Posterior cingulate gyrus (tissue), 11 donors: ENCODE measurements around the gene TRPM8.
A peak's percentile ranks its signal among the peaks of the same experiment; 100 is the strongest.

Experiments used
- DNase-seq, 10 donors: peaks; one replicate each; pipeline versions ENCODE4 v3.0.0 to v3.0.0-alpha.2; 2020 to 2021; ENCODE audit warnings: mixed read lengths in 3 of 10
- intact Hi-C: fragments of 100-400 bp; cut with DNase I; formaldehyde crosslinking; loops from one replicate; pipeline ENCODE4 v1.15.1; 2023

Gene TRPM8

DNA sequence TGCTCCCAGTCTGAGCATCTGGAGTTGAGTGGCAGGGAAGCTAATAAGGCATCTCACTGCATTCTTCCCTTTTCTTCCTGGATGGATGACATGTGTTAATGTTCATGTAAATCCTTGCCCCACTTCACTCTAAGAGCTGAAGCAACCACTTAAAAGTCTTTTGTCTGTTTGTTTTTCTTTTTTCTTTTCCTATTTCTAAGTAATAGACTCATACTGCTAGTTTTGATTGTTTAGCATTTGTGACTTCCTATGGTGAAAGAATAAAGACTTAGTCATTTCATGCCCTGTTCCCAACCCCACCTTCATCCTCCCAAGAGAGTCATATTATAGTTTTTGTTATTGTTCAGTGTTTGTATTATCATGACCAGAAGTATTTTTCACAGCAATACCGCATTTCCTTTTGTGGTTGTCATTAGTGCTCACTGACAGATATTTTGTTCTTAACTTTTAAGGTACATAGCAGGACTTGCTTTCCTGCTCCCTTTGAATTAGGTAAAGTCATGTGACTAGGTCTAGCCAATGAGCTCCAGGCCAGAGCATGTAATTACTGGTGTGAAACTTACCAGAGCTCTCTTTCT, 115.2 kb downstream of the TRPM8 start:
- DNase-seq, result no peak
- intact Hi-C loops, result no loop called here

DNA sequence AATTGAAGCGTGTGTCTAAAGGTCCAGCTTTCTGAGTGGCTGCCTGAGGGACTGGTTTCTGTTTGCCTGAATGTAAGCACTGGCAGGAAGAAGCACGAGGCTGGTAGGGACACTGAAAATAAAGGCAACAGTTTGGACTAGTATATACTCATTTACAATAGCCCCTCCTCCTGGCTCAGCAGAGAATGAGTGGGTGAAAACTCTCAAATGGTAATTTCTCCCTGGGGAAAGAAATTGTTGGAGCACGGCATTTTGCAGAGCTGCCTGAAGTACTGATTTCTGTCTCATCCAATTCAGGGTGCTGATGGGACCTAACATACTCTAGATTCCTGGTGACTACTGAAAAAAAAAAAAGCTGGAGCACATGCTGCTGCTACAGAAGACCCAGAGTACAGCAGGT, 116.0 kb downstream of the TRPM8 start:
- intact Hi-C loops, result no loop called here
- no peak for DNase-seq

DNA sequence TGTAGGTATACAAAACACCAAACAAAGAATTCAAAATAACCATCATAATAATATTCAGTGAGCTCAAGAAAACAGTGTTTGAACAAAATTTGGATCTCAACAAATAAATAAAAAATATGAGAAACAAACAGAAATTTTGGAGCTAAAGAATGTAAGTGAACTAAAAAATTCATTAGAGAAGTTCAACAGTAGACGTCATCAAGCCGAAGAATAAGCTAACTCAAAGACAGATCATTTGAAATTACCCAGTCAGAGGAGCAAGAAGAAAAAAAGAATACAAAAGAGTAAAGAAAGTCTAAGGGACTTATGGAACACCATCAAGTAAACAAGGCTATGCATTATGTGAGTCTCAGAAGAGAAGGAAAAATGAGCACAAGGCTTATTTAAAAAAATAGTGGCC, 116.7 kb downstream of the TRPM8 start:
- no peak for DNase-seq
- intact Hi-C loops, result no loop called here

DNA sequence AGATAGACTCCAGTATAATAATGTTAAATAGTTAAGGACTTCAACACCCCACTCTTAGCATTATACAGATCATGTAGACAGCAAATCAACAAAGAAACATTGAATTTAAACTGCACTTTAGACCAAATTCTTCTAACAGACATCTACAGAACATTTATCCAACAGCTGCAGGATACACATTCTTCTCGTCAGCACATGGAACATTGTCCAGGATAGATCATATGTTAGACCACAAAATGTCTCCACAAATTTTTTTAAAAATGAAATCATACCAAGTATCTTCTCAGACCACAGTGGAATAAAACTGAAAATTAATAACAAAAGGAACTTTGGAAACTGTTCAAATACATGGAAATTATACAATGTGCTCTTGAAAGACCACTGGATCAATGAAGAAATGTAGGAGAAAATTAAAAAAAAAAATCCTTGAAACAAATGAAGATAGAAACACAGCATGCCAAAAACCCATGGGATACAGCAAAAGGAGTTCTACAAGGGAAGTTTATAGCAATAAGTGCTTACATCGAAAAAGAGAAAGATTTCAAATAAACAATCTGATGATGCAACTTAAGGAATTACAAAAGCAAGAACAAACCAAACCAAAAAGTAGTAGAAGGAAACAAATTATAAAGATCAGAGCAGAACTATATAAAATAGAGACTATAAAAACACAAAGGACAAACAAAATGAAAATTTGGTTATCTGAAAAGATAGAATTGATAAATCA, 121.1 kb downstream of the TRPM8 start:
- no peak for DNase-seq
- intact Hi-C loops, result no loop called here

DNA sequence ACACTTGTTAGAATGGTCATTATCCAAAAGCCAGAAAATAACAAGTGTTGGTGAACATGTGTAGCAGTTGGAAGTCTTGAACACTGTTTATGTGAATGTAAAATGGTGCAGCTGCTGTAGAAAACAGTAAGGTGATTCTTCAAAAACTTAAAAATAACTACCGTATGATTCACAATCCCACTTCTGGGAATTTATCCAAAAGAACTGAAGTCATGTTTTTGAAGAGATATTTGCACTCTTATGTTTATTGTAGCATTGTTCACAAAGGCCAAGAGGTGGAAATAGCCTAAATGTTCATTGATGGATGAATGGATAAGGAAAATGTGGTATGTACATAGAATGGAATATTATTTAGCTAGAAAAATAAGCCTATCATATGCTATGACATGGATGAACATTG, 127.0 kb downstream of the TRPM8 start:
- intact Hi-C loops, result no loop called here
- no peak for DNase-seq

DNA sequence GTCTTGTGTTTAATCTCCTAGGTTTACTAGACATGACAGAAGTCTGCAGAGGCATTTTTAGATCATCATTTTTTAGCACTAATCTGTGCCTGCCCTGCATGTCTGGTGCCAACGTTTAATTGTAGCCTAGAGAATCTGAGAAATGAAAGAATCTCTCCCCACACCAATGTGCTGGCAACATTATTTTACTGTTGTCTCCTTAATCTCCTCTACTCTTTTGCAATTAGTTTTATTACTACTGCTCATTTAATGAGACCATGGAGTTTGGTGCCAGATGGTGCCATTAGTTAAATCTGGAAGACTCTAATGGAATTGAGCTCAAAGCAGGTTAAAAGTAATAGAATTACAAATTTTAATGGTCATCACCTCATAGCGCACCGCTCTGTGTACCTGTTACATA, 129.3 kb downstream of the TRPM8 start:
- DNase-seq, result no peak
- intact Hi-C loops, result no loop called here

GRCh38 chr2:234047361-234047760, 130.2 kb downstream of the TRPM8 start:
- intact Hi-C loops, result no loop called here

DNA sequence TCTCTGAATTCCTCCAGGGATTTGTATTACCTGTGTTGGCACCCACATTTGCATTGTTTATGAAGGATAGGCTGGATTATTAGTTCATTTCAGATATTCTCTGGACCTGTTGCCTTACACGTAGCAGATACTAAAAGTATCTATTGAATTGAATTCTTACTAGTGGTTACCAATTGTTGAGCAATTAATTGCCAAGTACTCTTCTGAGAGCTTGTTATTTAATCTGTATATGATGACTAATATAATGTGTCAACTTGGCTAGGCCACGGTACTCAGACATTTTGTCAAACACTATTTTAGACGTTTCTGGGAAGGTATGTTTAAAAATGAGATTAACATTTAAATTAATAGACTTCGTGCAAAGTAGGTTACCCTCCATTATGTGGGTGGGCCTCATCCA, 130.9 kb downstream of the TRPM8 start:
- DNase-seq, result no peak
- intact Hi-C loops, result no loop called here

More at GRCh38 chr2:234047361-234047760, 130.2 kb downstream of the TRPM8 start:
- DNase-seq, result no peak

DNA sequence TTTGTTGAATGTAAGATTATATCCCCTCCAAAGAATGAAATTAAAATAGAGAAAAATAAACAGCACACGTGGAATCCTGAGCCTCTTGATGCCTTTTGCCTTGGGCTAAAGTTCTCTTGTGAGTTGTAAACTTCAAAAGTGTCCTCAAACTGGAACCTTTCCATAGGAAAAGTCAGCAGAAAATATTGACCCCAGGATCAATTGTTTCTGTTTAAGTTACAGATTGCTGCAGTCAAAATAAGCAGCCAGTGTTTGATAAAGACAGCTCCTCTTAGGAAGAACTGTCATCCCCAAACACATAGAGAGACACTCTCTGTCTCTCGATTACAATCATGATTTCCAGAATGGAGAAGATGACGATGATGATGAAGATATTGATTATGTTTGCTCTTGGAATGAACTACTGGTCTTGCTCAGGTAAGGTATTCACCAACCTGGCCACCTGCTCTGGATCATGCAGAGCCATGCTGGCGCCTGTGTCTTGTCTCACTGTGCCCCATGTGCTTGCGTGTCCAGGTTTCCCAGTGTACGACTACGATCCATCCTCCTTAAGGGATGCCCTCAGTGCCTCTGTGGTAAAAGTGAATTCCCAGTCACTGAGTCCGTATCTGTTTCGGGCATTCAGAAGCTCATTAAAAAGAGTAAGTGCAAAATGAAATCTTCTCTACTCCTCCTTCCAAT, 133.4 kb downstream of the TRPM8 start, which contains the start of gene SPP2:
Gene SPP2 (plus strand): TSS at position 248 of the 681 bp plus-strand sequence. CDS start 85 bp downstream, at position 333.
- DNase-seq, result peak in 1 of 10 donors; percentile 52

DNA sequence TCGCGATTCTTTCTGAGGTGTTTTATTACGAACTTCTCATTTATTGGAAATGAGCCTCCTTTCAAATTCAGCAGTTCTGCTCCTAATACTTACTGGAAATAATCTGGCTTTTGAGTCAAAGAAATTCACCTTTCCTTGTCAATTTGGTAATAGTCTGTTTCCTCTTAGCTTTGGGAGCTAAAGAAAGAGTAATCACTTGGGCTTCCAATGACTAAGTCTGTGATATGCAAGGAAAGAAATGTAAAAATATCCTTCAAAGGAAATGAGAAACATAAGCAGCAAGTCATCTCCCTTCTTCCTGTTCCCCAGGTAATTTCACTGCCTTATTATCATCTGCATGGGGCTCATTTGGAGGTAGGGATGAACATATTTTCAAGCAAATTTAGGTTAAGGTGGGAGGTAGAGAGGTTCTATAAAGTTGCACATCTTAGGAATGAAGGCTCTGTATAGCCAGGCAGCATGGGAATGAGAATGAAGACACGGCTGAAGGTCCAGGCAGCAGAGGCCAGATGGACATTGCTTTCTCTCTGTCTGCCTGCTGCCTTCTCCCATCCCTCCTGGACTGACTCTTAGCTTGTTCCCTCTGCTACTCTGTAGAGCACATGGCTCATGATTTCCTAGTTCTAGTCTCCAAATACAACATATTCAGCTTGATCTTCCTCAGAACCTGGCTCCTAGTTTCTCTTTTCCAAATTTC, 134.3 kb downstream of the TRPM8 start:
- intact Hi-C loops, result no loop called here
- no peak for DNase-seq

More for the DNA sequence above, 133.4 kb downstream of the TRPM8 start, which contains the start of gene SPP2:
- intact Hi-C loops, result no loop called here

GRCh38 chr2:234058881-234059280, 141.7 kb downstream of the TRPM8 start:
- intact Hi-C loops, result no loop called here
- DNase-seq, result no peak

DNA sequence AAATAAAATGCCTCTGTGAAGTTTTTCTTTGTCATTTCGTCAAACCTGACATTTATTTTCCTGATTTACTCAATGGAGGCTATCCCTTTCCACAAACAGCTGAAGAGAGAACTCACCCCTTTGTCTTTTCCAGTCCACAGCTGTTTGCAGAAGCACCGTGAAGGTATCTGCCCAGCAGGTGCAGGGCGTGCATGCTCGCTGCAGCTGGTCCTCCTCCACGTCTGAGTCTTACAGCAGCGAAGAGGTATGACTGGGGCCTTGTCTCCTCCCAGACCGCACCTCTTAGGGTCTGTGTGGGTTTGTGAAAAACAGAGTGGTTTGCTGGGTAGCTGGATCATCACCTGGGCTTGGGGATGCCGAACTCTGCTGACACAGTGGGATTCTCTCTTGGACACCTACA, 143.1 kb downstream of the TRPM8 start:
- intact Hi-C loops, result no loop called here
- DNase-seq, result no peak

- intact Hi-C loops, result no loop called here
- no peak for DNase-seq
Observed at GRCh38 chr2:234061624-234062257, 144.6 kb downstream of the TRPM8 start.

GRCh38 chr2:234066587-234066986, 149.4 kb downstream of the TRPM8 start:
- no peak for DNase-seq
- intact Hi-C loops, result no loop called here
